Pancreas (tissue), 8 donors: ENCODE data around the gene ATXN8OS. TPM values are rescaled to one million over a fixed set of nuclear protein-coding genes. Genes with fewer than 3 reads are reported as not detected.

Experiments used
- polyA plus RNA-seq, 2 donors: library from polyadenylated mRNA; stranded (reverse); fragments of 200-250 nt; gene quantifications; one replicate each; pipeline ENCODE4 v1.2.3, GENCODE V29; 2013
- total RNA-seq, 6 donors: library from RNA; stranded (reverse); fragmentation: NEBNext Ultra II Directional in 4 of 6; extraction: Animal tissue kit (Norgen Biotek cat#: 25700) in 4 of 6; gene quantifications; one replicate each; pipeline versions ENCODE4 v1.2.1 to v1.2.4, GENCODE V29; 2021 to 2023
- donor health status: healthy with polysubstance abuse.
- donor health status: DM: no; HTN: no; CAD: no; lungs with moderate emphysema.
- donor health status: DM: no; HTN: no; CAD: no.
- donor health status: Bipolar disorder and iron deficiency.
- donor health status: DM: yes; HTN: yes; CAD: no.
- donor health status: DM: no; HTN: no; CAD: no.
- donor health status: DM: no; HTN: no; CAD: no.
- donor health status: DM: yes; HTN: yes; CAD: no.

ATXN8OS gene
- total and polyA plus RNA-seq, 8 donors: not detected

Other genes with a start within 250 kb of the ATXN8OS start
- under 1 TPM in 3 of 6 donors, not detected in 3; 0.04 to 0.14 (median 0.12) TPM for gene KLHL1, start 626 bp downstream of the ATXN8OS start, total RNA-seq
- under 1 TPM; 0.19 to 0.59 TPM for gene KLHL1, start 626 bp downstream of the ATXN8OS start, polyA plus RNA-seq